ENCODE data around the gene UBR2.
"Not testable (repeated sequence)": the region's sequence is repeated elsewhere in the genome, so short reads cannot be mapped to it uniquely, and the experiment has no call there.

- TF ChIP-seq, protein P1, sequence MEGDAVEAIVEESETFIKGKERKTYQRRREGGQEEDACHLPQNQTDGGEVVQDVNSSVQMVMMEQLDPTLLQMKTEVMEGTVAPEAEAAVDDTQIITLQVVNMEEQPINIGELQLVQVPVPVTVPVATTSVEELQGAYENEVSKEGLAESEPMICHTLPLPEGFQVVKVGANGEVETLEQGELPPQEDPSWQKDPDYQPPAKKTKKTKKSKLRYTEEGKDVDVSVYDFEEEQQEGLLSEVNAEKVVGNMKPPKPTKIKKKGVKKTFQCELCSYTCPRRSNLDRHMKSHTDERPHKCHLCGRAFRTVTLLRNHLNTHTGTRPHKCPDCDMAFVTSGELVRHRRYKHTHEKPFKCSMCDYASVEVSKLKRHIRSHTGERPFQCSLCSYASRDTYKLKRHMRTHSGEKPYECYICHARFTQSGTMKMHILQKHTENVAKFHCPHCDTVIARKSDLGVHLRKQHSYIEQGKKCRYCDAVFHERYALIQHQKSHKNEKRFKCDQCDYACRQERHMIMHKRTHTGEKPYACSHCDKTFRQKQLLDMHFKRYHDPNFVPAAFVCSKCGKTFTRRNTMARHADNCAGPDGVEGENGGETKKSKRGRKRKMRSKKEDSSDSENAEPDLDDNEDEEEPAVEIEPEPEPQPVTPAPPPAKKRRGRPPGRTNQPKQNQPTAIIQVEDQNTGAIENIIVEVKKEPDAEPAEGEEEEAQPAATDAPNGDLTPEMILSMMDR (conservative IDR thresholded peaks at IDR 0.05 in 1 of 2, IDR thresholded peaks at IDR 0.05 in 1 of 2; ENCODE audit: low read depth in 1 of 2, low read length in 2 of 2): not testable (repeated sequence)
- TF ChIP-seq EZH2 (IDR thresholded peaks at IDR 0.05; ENCODE audit: low read length, missing control alignments): not testable (repeated sequence)
Observed at GRCh38 chr6:42604699-42605098, 40.9 kb downstream of the UBR2 start.

All from fibroblast of lung (primary cell).